K562 (cell line): ENCODE data around the gene PTH1R. TPM values are rescaled to one million over a fixed set of nuclear protein-coding genes. Genes with fewer than 3 reads are reported as not detected.

Experiments
- BACH1 ChIP-seq: fragments of 200-800 bp; sonication (Bioruptor generic); IDR thresholded peaks from 2 replicates; pipeline ENCODE4 v1.6.1; 2016; ENCODE audit warnings: missing genetic modification characterization, missing compliant biosample characterization
- CAMTA2 ChIP-seq: fragments of 250-450 bp; sonication (Bioruptor Pico); conservative IDR thresholded peaks from 2 replicates; pipeline ENCODE4 v1.5.1; 2022
- CBX8 ChIP-seq: fragments of 200-600 bp; sonication (generic); IDR thresholded peaks from 2 replicates; pipeline ENCODE4 v1.6.1; 2012; ENCODE audit warnings: borderline replicate concordance, mixed run types, low read depth, mild to moderate bottlenecking, moderate library complexity, mixed read lengths, low read length, control low read depth, inconsistent platforms; ENCODE audit not compliant: poor library complexity, severe bottlenecking; ENCODE audit errors: extremely low read depth
- ETV6 ChIP-seq, 3 experiments: fragments of 150-350 bp in 1 of 3; sonication (generic) in 1 of 3; formaldehyde crosslinking in 1 of 3; IDR thresholded peaks; 2 replicates each; pipeline versions ENCODE4 v1.6.1 to v1.8.0; 2014 to 2022; ENCODE audit warnings: borderline replicate concordance in 2 of 3, low read depth in 2 of 3, antibody characterized with exemption in 1 of 3, low read length in 1 of 3, mild to moderate bottlenecking in 1 of 3, missing genetic modification reagents in 1 of 3
- JUN ChIP-seq, 2 experiments: sonication (generic) in 1 of 2; formaldehyde crosslinking in 1 of 2; IDR thresholded peaks; 2 replicates each; pipeline versions ENCODE4 v1.6.1 to v1.8.0; 2012 to 2022; ENCODE audit warnings: borderline replicate concordance in 2 of 2, mild to moderate bottlenecking in 2 of 2, improper control_type of control experiment in 1 of 2, low read depth in 1 of 2, low read length in 1 of 2, missing genetic modification reagents in 1 of 2
- NFE2 ChIP-seq: IDR thresholded peaks from 2 replicates; pipeline ENCODE4 v1.6.1; 2014; ENCODE audit warnings: antibody characterized with exemption, low read depth
- NR1H2 ChIP-seq: sonication (generic); formaldehyde crosslinking; IDR thresholded peaks from 2 replicates; pipeline ENCODE4 v1.4.0; 2020; ENCODE audit warnings: mild to moderate bottlenecking, missing genetic modification reagents
- PCBP2 ChIP-seq: fragments of 200-400 bp; formaldehyde crosslinking; IDR thresholded peaks from 2 replicates; pipeline ENCODE4 v1.6.1; 2018; ENCODE audit warnings: low read length, low read depth, mild to moderate bottlenecking, moderate library complexity; ENCODE audit not compliant: poor library complexity, severe bottlenecking
- ZNF324 ChIP-seq: fragments of 250-450 bp; sonication (Bioruptor Pico); IDR thresholded peaks from 2 replicates; pipeline ENCODE4 v1.4.0; 2020; ENCODE audit warnings: mild to moderate bottlenecking
- polyA plus RNA-seq, 8 experiments: library from polyadenylated mRNA; depleted of rRNA in 4 of 8; stranded (reverse) in 5 of 8; unstranded in 3 of 8; fragments of >200 nt; fragmentation: Nextera tagmentation in 2 of 8; fragmentation: Illumina TruSeq in 1 of 8; extraction: Ambion mirVana in 2 of 8; extraction: Trizol in 1 of 8; gene quantifications; 2 replicates each; pipeline versions ENCODE4 v1.2.1 to v1.2.3, GENCODE V29; 2011 to 2014; ENCODE audit warnings: inconsistent platforms in 1 of 8, missing spikeins in 1 of 8
- total RNA-seq, 7 experiments: library from RNA; depleted of rRNA in 6 of 7; stranded (reverse); fragments of >200 nt in 6 of 7; fragmentation: Illumina TruSeq in 2 of 7; extraction: Trizol in 2 of 7; gene quantifications; 2 replicates each; pipeline versions ENCODE4 v1.2.1 to v1.2.3, GENCODE V29; 2011 to 2021; ENCODE audit warnings: low replicate concordance in 1 of 7
- TF ChIP-seq, protein P1 (sequence below): fragments of 200-600 bp; sonication (generic); IDR thresholded peaks from one replicate; pipeline ENCODE4 v1.6.1; 2012; ENCODE audit warnings: mild to moderate bottlenecking, low read depth, low read length, inconsistent platforms
- TF ChIP-seq, protein P2 (sequence below): sonication (generic); formaldehyde crosslinking; IDR thresholded peaks from 2 replicates; pipeline ENCODE4 v1.8.1; 2022; ENCODE audit warnings: missing genetic modification reagents
- TF ChIP-seq, protein P3 (sequence below): sonication (generic); formaldehyde crosslinking; IDR thresholded peaks from 2 replicates; pipeline ENCODE4 v1.9.0; 2022; ENCODE audit warnings: mild to moderate bottlenecking, missing genetic modification reagents

The PTH1R gene
- total and polyA plus RNA-seq, 9 of the 15 experiments (the other 6 are each of a cell fraction or from before 2014, with no cell fraction given), result not detected

DNA sequence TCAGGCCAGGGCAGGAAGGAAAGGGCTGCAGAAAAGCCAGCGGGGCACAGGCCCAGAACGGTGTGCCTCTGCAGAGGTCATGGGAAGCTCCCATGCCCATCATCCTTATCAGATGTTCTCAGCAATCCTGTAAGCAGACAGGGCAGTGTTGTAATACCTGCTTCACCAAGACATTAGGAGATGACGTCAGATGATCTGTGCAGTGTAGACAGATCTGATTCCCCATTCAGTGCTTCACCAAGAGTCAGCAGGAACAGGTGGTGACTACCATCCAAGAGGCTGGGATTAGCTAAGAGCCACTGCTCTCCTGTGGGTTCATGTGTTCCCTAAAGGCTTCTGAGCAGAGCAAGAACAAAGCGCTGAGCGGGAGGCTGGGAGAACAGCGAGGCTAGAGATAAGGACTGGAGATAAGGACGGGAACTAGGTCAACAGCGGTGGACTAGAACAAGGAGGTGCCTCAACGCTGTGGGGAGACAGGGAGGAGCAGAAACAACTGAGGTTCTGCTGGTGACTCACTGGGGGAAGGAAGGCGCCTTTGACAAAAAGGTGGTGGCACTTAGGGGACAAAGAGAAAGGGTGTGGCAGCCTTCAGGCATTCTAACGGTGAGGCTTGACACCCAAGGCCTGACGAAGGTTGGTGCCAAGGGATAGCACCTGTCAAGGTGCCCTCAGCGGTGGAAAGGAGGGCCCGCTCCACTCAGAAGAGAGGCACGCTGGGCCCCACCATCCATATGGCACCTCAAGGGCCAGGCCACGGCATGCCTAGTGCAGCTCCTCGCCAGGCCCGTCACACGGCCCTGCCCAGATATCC lies 70.7 kb downstream of the PTH1R start (continued):
- TF ChIP-seq, protein P1, sequence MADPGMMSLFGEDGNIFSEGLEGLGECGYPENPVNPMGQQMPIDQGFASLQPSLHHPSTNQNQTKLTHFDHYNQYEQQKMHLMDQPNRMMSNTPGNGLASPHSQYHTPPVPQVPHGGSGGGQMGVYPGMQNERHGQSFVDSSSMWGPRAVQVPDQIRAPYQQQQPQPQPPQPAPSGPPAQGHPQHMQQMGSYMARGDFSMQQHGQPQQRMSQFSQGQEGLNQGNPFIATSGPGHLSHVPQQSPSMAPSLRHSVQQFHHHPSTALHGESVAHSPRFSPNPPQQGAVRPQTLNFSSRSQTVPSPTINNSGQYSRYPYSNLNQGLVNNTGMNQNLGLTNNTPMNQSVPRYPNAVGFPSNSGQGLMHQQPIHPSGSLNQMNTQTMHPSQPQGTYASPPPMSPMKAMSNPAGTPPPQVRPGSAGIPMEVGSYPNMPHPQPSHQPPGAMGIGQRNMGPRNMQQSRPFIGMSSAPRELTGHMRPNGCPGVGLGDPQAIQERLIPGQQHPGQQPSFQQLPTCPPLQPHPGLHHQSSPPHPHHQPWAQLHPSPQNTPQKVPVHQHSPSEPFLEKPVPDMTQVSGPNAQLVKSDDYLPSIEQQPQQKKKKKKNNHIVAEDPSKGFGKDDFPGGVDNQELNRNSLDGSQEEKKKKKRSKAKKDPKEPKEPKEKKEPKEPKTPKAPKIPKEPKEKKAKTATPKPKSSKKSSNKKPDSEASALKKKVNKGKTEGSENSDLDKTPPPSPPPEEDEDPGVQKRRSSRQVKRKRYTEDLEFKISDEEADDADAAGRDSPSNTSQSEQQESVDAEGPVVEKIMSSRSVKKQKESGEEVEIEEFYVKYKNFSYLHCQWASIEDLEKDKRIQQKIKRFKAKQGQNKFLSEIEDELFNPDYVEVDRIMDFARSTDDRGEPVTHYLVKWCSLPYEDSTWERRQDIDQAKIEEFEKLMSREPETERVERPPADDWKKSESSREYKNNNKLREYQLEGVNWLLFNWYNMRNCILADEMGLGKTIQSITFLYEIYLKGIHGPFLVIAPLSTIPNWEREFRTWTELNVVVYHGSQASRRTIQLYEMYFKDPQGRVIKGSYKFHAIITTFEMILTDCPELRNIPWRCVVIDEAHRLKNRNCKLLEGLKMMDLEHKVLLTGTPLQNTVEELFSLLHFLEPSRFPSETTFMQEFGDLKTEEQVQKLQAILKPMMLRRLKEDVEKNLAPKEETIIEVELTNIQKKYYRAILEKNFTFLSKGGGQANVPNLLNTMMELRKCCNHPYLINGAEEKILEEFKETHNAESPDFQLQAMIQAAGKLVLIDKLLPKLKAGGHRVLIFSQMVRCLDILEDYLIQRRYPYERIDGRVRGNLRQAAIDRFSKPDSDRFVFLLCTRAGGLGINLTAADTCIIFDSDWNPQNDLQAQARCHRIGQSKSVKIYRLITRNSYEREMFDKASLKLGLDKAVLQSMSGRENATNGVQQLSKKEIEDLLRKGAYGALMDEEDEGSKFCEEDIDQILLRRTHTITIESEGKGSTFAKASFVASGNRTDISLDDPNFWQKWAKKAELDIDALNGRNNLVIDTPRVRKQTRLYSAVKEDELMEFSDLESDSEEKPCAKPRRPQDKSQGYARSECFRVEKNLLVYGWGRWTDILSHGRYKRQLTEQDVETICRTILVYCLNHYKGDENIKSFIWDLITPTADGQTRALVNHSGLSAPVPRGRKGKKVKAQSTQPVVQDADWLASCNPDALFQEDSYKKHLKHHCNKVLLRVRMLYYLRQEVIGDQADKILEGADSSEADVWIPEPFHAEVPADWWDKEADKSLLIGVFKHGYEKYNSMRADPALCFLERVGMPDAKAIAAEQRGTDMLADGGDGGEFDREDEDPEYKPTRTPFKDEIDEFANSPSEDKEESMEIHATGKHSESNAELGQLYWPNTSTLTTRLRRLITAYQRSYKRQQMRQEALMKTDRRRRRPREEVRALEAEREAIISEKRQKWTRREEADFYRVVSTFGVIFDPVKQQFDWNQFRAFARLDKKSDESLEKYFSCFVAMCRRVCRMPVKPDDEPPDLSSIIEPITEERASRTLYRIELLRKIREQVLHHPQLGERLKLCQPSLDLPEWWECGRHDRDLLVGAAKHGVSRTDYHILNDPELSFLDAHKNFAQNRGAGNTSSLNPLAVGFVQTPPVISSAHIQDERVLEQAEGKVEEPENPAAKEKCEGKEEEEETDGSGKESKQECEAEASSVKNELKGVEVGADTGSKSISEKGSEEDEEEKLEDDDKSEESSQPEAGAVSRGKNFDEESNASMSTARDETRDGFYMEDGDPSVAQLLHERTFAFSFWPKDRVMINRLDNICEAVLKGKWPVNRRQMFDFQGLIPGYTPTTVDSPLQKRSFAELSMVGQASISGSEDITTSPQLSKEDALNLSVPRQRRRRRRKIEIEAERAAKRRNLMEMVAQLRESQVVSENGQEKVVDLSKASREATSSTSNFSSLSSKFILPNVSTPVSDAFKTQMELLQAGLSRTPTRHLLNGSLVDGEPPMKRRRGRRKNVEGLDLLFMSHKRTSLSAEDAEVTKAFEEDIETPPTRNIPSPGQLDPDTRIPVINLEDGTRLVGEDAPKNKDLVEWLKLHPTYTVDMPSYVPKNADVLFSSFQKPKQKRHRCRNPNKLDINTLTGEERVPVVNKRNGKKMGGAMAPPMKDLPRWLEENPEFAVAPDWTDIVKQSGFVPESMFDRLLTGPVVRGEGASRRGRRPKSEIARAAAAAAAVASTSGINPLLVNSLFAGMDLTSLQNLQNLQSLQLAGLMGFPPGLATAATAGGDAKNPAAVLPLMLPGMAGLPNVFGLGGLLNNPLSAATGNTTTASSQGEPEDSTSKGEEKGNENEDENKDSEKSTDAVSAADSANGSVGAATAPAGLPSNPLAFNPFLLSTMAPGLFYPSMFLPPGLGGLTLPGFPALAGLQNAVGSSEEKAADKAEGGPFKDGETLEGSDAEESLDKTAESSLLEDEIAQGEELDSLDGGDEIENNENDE, result no peak
- TF ChIP-seq JUN (IDR thresholded peaks at IDR 0.05; ENCODE audit: borderline replicate concordance, low read depth, low read length) (peak; percentile 75), JUN (CRISPR knock-in tag; IDR thresholded peaks at IDR 0.05; ENCODE audit: borderline replicate concordance) (no peak), PCBP2 (no peak), CBX8 (no peak), NR1H2 (CRISPR knock-in tag) (no peak; the same call in 1 of the 2 replicates), ETV6 (IDR thresholded peaks at IDR 0.05; ENCODE audit: borderline replicate concordance in 1 of 2, low read depth in 2 of 2, low read length in 1 of 2) (peak in 1 of 2 experiments; percentile 43; a peak in 1 of 4 replicates), ETV6 (CRISPR knock-in tag; IDR thresholded peaks at IDR 0.05; ENCODE audit: borderline replicate concordance) (no peak), CAMTA2 (CRISPR knock-in tag) (no peak), NFE2 (0 out of 2 replicates have a peak, but pooled peaks have one; percentile 39), BACH1 (tag) (peak; percentile 80), ZNF324 (CRISPR knock-in tag) (no peak)
- TF ChIP-seq, protein P2, sequence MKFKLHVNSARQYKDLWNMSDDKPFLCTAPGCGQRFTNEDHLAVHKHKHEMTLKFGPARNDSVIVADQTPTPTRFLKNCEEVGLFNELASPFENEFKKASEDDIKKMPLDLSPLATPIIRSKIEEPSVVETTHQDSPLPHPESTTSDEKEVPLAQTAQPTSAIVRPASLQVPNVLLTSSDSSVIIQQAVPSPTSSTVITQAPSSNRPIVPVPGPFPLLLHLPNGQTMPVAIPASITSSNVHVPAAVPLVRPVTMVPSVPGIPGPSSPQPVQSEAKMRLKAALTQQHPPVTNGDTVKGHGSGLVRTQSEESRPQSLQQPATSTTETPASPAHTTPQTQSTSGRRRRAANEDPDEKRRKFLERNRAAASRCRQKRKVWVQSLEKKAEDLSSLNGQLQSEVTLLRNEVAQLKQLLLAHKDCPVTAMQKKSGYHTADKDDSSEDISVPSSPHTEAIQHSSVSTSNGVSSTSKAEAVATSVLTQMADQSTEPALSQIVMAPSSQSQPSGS (CRISPR knock-in tag), result no peak
- TF ChIP-seq, protein P3, sequence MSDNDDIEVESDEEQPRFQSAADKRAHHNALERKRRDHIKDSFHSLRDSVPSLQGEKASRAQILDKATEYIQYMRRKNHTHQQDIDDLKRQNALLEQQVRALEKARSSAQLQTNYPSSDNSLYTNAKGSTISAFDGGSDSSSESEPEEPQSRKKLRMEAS (CRISPR knock-in tag), result peak; percentile 83
